Glutamatergic neuron (in vitro differentiated cells): Measurements from ENCODE around the gene EMP2. TPM values are rescaled to one million over a fixed set of nuclear protein-coding genes. Genes with fewer than 3 reads are reported as not detected.

ENCODE experiments used
- DNase-seq: peaks from one replicate; pipeline ENCODE4 v3.0.0; 2022
- H3K27ac Mint-ChIP-seq: one replicate; pipeline ENCODE4 v1.8.0; 2020; ENCODE audit warnings: mild to moderate bottlenecking, mixed read lengths, inconsistent platforms; ENCODE audit not compliant: unreplicated experiment
- H3K27me3 Mint-ChIP-seq: one replicate; pipeline ENCODE4 v1.8.0; 2020; ENCODE audit warnings: mild to moderate bottlenecking, moderate library complexity, mixed read lengths, inconsistent platforms; ENCODE audit not compliant: unreplicated experiment
- H3K36me3 Mint-ChIP-seq: one replicate; pipeline ENCODE4 v1.8.0; 2020; ENCODE audit warnings: mild to moderate bottlenecking, mixed read lengths, inconsistent platforms; ENCODE audit not compliant: unreplicated experiment
- H3K4me1 Mint-ChIP-seq: one replicate; pipeline ENCODE4 v1.8.0; 2020; ENCODE audit warnings: mild to moderate bottlenecking, low read depth, mixed read lengths, inconsistent platforms; ENCODE audit not compliant: unreplicated experiment
- H3K4me3 Mint-ChIP-seq: one replicate; pipeline ENCODE4 v1.8.0; 2020; ENCODE audit warnings: mild to moderate bottlenecking, mixed read lengths, inconsistent platforms; ENCODE audit not compliant: unreplicated experiment
- H3K9me3 Mint-ChIP-seq: one replicate; pipeline ENCODE4 v1.8.0; 2020; ENCODE audit warnings: mild to moderate bottlenecking, moderate library complexity, mixed read lengths, inconsistent platforms; ENCODE audit not compliant: unreplicated experiment
- total RNA-seq: library from RNA; stranded (reverse); fragmentation: NEBNext Ultra II Directional; extraction: Animal tissue kit (Norgen Biotek cat#: 25700); gene quantifications from one replicate; pipeline ENCODE4 v1.2.1, GENCODE V29; 2021; ENCODE audit not compliant: unreplicated experiment
- TF ChIP-seq, protein P1 (sequence below): fragments of 200-600 bp; sonication (generic); IDR thresholded peaks from one replicate; pipeline ENCODE4 v1.5.0; 2021; ENCODE audit not compliant: partially characterized antibody, unreplicated experiment

EMP2 gene
- total RNA-seq, 1 donor from 2014 or later, result 27.8 TPM

DNA sequence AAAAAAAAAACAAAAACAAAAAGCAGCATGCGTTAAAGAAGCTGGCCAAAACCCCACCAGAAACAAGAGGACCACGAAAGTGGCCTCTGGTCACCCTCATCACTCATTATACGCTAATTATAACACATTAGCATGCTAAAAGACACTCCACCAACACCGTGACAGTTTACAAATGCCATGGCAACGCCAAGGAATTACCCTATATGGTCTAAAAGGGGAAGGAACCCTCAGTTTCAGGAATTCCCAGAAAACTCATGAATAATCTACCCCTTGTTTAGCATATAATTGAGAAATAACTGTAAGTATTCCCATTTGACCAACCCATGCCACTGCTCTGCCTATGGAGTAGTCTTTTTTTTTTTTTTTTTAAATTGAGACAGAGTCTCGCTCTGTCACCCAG is 77.6 kb downstream of the EMP2 start:
- Mint-ChIP-seq H3K36me3 (no peaks in the 10 kb centered on the region), H3K27me3 (peaks cover 3% of the 10 kb centered on the region), H3K4me1 (no peaks in the 10 kb centered on the region), H3K9me3 (no peaks in the 10 kb centered on the region), H3K4me3 (no peak overlapping the region), H3K27ac (no peak overlapping the region)
- TF ChIP-seq, protein P1, sequence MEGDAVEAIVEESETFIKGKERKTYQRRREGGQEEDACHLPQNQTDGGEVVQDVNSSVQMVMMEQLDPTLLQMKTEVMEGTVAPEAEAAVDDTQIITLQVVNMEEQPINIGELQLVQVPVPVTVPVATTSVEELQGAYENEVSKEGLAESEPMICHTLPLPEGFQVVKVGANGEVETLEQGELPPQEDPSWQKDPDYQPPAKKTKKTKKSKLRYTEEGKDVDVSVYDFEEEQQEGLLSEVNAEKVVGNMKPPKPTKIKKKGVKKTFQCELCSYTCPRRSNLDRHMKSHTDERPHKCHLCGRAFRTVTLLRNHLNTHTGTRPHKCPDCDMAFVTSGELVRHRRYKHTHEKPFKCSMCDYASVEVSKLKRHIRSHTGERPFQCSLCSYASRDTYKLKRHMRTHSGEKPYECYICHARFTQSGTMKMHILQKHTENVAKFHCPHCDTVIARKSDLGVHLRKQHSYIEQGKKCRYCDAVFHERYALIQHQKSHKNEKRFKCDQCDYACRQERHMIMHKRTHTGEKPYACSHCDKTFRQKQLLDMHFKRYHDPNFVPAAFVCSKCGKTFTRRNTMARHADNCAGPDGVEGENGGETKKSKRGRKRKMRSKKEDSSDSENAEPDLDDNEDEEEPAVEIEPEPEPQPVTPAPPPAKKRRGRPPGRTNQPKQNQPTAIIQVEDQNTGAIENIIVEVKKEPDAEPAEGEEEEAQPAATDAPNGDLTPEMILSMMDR, result no peak
- no peak for DNase-seq

DNA sequence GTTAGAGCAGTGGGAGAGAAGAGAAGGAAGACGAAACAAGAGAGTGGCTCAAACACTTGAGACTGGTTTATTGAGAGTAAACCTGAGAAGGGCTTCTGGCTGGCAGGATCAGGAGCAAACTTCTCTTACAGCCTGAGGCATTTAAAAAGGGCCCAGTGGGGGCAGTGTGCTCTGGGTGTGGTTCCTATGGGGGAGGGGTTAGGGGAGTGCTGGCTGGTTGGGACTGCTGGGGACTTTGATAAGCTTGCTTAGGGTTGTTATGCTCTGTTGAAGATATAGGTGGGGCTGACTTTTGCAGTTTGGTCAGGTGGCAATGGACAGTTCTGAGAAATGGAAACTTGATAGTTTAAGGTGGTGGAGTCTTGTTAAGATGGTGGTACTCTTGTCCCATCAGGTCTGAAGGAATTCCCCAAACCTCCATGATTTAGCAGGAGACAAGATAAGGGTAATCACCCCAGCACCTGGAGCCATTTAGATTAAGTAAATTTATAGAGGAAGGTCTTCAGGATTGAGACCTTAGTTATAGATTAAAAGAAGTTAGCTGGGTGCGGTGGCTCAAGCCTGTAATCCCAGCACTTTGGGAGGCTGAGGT is 79.3 kb downstream of the EMP2 start:
- TF ChIP-seq, protein P1, result no peak
- Mint-ChIP-seq H3K4me3 (no peak overlapping the region), H3K27me3 (peaks cover 3% of the 10 kb centered on the region), H3K4me1 (no peaks in the 10 kb centered on the region), H3K36me3 (no peaks in the 10 kb centered on the region), H3K9me3 (no peaks in the 10 kb centered on the region), H3K27ac (no peak overlapping the region)
- DNase-seq, result no peak

DNA sequence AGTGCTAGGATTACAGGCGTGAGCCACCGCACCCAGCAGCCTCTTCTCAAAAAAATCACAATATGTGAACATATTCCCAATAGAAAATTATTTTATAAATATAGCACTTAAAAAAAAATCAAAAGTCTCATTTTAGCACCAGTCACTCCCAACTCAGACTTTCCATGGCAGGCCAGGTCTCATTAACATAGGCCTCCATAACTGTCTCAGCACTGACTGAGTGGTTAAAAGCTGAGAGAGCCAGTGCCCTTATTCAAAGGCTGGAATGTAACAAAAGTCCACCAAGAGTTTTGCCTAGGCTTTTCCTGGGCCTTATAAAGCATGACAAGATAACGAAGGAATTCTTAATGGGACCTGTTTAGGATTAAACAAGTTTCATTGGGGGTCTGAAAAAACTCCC is 79.8 kb downstream of the EMP2 start:
- no peak overlapping the region for H3K4me3 Mint-ChIP-seq
- DNase-seq, result no peak

DNA sequence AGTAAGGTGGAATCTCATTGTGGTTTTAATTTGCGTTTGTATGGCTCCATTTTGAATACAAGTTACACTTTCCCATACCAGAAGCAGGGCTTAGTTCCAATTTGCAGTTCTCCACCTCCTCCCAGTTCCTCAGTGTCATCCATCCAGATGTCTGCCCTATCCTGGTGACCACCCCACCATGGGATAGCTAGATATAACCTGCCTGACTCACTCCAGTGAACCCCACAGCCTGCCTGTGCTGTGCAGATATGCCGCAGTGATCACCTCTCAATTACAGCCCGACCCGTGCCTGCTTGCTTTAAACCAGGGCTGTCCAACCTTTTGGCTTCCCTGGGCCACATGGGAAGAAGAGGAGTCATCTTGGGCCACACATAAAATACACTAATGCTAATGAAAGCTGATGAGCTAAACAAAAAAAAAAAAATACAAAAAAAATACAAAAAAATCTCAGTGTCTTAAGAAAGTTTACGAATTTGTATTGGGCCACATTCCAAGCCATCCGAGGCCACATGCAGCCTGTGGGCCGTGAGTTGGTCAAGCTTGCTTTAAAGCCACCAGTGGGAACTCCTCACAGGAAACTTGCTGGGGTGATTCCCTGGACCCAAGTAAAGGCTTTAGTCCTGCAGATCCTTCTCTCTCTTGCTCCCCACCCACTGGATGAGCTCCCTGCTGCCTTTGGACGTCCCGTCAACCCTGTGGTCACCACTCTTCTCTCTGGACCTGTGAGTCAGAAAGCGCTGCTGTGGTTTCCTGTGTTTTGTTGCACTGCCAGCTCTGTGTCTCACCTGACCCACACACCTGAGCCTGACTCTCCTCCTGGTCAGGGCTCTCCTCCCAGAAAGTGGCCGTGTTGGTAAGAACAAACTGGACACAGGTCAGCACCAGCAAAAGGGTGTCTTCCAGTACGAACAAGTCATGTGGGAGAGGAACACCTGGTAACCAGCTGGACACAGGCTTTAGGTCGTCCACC is 83.0 kb downstream of the EMP2 start:
- Mint-ChIP-seq H3K4me1 (no peaks in the 10 kb centered on the region), H3K9me3 (peaks cover 10% of the 10 kb centered on the region), H3K27me3 (peaks cover 6% of the 10 kb centered on the region), H3K36me3 (peaks cover 15% of the 10 kb centered on the region), H3K27ac (no peak overlapping the region), H3K4me3 (no peak overlapping the region)
- TF ChIP-seq, protein P1, result no peak
- DNase-seq, result no peak

More for the DNA sequence above, 79.8 kb downstream of the EMP2 start:
- Mint-ChIP-seq H3K9me3 (no peaks in the 10 kb centered on the region), H3K4me1 (no peaks in the 10 kb centered on the region), H3K27ac (no peak overlapping the region), H3K27me3 (peaks cover 3% of the 10 kb centered on the region), H3K36me3 (no peaks in the 10 kb centered on the region)
- TF ChIP-seq, protein P1, result no peak

DNA sequence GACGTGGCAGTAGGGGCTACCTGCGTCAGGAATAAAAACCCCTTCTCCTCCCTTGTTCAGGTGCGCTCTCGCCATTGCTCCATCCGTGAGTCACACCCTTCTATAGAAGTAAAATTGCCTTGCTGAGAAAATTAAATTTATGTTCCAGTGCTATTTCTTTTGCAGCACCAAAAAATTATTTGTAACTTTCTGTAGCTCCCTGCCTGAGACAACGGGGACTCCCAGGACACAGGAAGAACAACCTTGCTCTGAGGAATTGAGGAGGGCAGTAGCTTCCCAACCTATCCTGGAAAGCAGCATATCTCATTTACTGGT is 85.4 kb downstream of the EMP2 start:
- H3K36me3 Mint-ChIP-seq, result peaks cover 15% of the 10 kb centered on the region
- H3K4me1 Mint-ChIP-seq, result no peaks in the 10 kb centered on the region
- no peak overlapping the region for H3K27ac Mint-ChIP-seq
- peaks cover 10% of the 10 kb centered on the region for H3K9me3 Mint-ChIP-seq
- H3K4me3 Mint-ChIP-seq, result no peak overlapping the region
- TF ChIP-seq, protein P1, result no peak
- peaks cover 3% of the 10 kb centered on the region for H3K27me3 Mint-ChIP-seq
- DNase-seq, result no peak
